Measurements from ENCODE around the gene ACSF3.

- no peak for TF ChIP-seq CTCF (conservative IDR thresholded peaks at IDR 0.05; ENCODE audit: low read depth, low read length)
- no peak for TF ChIP-seq EZH2phosphoT487 (IDR thresholded peaks at IDR 0.05; ENCODE audit: borderline replicate concordance, low read length)
- no peak for TF ChIP-seq EZH2 (IDR thresholded peaks at IDR 0.05; ENCODE audit: low read length, unreplicated experiment)
Observed at GRCh38 chr16:89138513-89138795, 44.8 kb downstream of the ACSF3 start.
